ENCODE data around the gene KLHDC7A. TPM values are rescaled to one million over a fixed set of nuclear protein-coding genes. Genes with fewer than 3 reads are reported as not detected.
A peak's percentile ranks its signal among the peaks of the same experiment; 100 is the strongest.

The KLHDC7A gene
- 1 to 10 TPM in 5 of 6 donors, under 1 TPM in 1; under 0.01 to 5.6 (median 1.8) TPM for total RNA-seq

- peak within 1 kb of the TSS in 2 of 4 donors; percentile 8 to 24 for H3K4me3 ChIP-seq
- TF ChIP-seq EP300 (IDR thresholded peaks at IDR 0.05) (no peak), POLR2AphosphoS5 (IDR thresholded peaks at IDR 0.05) (peak in 1 of 2 donors; percentile 26), POLR2A (IDR thresholded peaks at IDR 0.05) (peak in 1 of 4 donors; percentile 46), CTCF (IDR thresholded peaks at IDR 0.05) (no peak)
- DNase-seq (peak; percentile 87 to 89), ATAC-seq (ENCODE audit: low FRiP score in 2 of 2) (peak; percentile 50 to 91)
- H3K27ac ChIP-seq = peak within 1 kb of the TSS; percentile 74 to 86 (median 80)
- no peaks in the 10 kb centered on the region for H3K9me3 ChIP-seq
- H3K27me3 ChIP-seq = no peaks in the 10 kb centered on the region
- H3K4me1 ChIP-seq = peaks cover 12 to 33% (median 26%) of the 10 kb centered on the region in 4 donors
- no peaks in the 10 kb centered on the region for H3K36me3 ChIP-seq
- WGBS, 2 donors = 27 to 43% methylated on average over 4 to 13 of the region's 13 CpGs
Observed at GRCh38 chr1:18480315-18481189, at the start of gene KLHDC7A. TSS of gene KLHDC7A (plus strand) at chr1:18480930. CDS start at chr1:18480982, 52 bp downstream.

GRCh38 chr1:18434041-18434440 is 46.7 kb upstream of the KLHDC7A start:
- Histone ChIP-seq H3K4me1 (no peaks in the 10 kb centered on the region), H3K9me3 (peaks cover 0 to 8% (median 2%) of the 10 kb centered on the region in 4 donors), H3K27me3 (no peaks in the 10 kb centered on the region), H3K27ac (no peak overlapping the region), H3K4me3 (no peak overlapping the region), H3K36me3 (no peaks in the 10 kb centered on the region)
- ATAC-seq (ENCODE audit: low FRiP score in 2 of 2) (no peak), DNase-seq (no peak)
- WGBS, 2 donors = 66 to 70% methylated on average over 3 of the region's 3 CpGs
- TF ChIP-seq EP300 (IDR thresholded peaks at IDR 0.05) = no peak
- no peak for TF ChIP-seq POLR2AphosphoS5 (IDR thresholded peaks at IDR 0.05)
- no peak for TF ChIP-seq CTCF (IDR thresholded peaks at IDR 0.05)
- TF ChIP-seq POLR2A (IDR thresholded peaks at IDR 0.05) = no peak

GRCh38 chr1:18440385-18441226 is 40.1 kb upstream of the KLHDC7A start:
- TF ChIP-seq POLR2AphosphoS5 (IDR thresholded peaks at IDR 0.05) (no peak), EP300 (IDR thresholded peaks at IDR 0.05) (no peak), POLR2A (IDR thresholded peaks at IDR 0.05) (no peak), CTCF (IDR thresholded peaks at IDR 0.05) (no peak)
- H3K27ac ChIP-seq = no peak overlapping the region
- H3K36me3 ChIP-seq = no peaks in the 10 kb centered on the region
- H3K4me3 ChIP-seq = no peak overlapping the region
- H3K4me1 ChIP-seq = no peaks in the 10 kb centered on the region
- WGBS, 2 donors = 47 to 48% methylated on average over 5 of the region's 5 CpGs
- ATAC-seq (ENCODE audit: low FRiP score in 2 of 2) = no peak
- H3K27me3 ChIP-seq = no peaks in the 10 kb centered on the region
- H3K9me3 ChIP-seq = peaks cover 0 to under 1% (median 0%) of the 10 kb centered on the region in 4 donors
- DNase-seq = no peak

GRCh38 chr1:18443587-18444520 is 36.9 kb upstream of the KLHDC7A start:
- no peaks in the 10 kb centered on the region for H3K4me1 ChIP-seq
- H3K9me3 ChIP-seq = no peaks in the 10 kb centered on the region
- H3K4me3 ChIP-seq = no peak overlapping the region
- TF ChIP-seq EP300 (IDR thresholded peaks at IDR 0.05) (no peak), POLR2AphosphoS5 (IDR thresholded peaks at IDR 0.05) (no peak), CTCF (IDR thresholded peaks at IDR 0.05) (no peak)
- no peak for ATAC-seq (ENCODE audit: low FRiP score in 2 of 2)
- DNase-seq = no peak
- no peak overlapping the region for H3K27ac ChIP-seq
- WGBS, 2 donors = 69% methylated on average over 11 of the region's 11 CpGs
- H3K27me3 ChIP-seq = no peaks in the 10 kb centered on the region
- H3K36me3 ChIP-seq = no peaks in the 10 kb centered on the region

Data from upper lobe of left lung (tissue), 6 donors.